Cardiac septum (tissue), 1 donor: Measurements from ENCODE around the gene WLS. TPM values are rescaled to one million over a fixed set of nuclear protein-coding genes. Genes with fewer than 3 reads are reported as not detected.

Experiments used
- DNase-seq: peaks from one replicate; pipeline ENCODE4 v3.0.0-alpha.2; 2020; ENCODE audit warnings: low spot score
- intact Hi-C: fragments of 100-400 bp; cut with DNase I; formaldehyde crosslinking; loops from one replicate; pipeline ENCODE4 v1.14.0; 2022
- total RNA-seq: library from RNA; stranded (reverse); fragmentation: NEBNext Ultra II Directional; extraction: Animal tissue kit (Norgen Biotek cat#: 25700); gene quantifications from one replicate; pipeline ENCODE4 v1.2.1, GENCODE V29; 2021
- donor health status: DM: no; HTN: no; CAD: no.

Gene WLS
- total RNA-seq, 1 donor from 2014 or later, result 78.0 TPM

DNA sequence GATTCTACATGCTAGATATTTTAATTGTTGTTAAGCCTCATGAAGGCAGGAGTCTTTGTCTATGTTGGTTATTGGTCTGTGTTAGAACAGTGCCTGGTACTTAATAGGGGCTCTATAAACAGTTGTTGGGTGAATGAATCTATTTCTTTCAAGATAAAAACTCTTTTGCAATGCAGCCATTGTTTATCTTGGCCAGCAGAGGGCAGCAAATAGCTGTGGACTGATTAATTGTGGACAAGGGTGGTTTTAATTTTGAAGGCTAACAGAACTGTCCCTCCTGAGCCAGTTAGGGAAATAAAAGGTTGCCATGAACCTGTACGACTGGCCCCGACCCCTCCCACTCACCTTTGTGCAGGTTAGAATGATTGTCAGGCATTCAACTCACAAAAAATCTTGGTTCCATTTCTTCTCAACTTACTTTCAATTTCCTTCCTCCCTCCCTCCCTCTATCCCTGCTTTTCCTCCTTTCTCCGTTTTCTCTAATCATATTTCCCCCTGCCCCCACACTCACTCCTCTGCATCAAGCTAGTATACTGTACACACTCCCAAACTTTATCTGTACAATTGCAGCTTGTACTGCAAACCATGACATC is 115.6 kb downstream of the WLS start:
- intact Hi-C loops, result loop anchor here (1.0 to 10.0 kb wide), 4 partner anchors 205 to 582 kb away; partner anchors contain the start of gene RPE65
- DNase-seq, result no peak

DNA sequence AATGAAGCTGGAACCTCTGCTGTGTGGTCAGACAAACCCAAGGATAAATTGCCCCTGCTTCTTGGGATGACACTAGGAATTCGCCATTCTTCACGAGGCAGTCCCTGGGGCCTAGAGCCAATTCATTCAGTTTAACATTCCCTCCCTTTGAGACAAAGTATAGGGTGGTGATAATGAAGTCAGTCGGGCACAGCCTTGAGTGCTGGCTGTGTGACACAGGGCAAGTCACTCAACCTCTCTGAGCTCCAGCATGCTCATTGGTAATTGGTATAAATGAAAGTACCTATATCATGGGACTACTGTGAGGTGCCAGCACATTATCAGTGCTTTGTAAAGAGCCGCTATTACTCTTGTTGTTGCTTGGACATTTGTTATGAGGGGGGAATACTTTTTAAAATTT is 117.0 kb downstream of the WLS start:
- intact Hi-C loops, result loop anchor here (10.0 kb wide), 2 partner anchors 329 to 581 kb away; partner anchors contain the start of gene RPE65
- no peak for DNase-seq

DNA sequence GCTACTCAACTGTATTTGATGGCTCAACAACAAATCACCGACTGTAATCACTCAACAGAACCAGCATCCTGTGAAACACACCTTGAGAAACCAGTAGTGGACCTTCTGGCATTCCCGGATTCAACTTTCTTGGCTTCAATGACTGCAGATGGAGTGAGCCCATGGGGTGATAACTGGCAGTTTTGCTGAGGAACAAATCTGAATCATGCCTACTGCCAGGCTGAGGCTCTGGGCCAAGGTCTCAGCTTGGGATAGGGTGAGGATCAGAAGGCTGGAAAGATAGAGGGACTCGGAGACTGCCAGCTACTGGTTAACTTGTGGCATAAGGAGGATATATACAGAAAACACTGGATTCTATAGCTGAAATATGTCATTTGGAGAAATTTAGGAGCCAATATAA is 118.4 kb downstream of the WLS start:
- intact Hi-C loops, result loop anchor here (2.0 to 10.0 kb wide), 5 partner anchors 102 to 579 kb away; partner anchors contain the start of gene RPE65
- no peak for DNase-seq

DNA sequence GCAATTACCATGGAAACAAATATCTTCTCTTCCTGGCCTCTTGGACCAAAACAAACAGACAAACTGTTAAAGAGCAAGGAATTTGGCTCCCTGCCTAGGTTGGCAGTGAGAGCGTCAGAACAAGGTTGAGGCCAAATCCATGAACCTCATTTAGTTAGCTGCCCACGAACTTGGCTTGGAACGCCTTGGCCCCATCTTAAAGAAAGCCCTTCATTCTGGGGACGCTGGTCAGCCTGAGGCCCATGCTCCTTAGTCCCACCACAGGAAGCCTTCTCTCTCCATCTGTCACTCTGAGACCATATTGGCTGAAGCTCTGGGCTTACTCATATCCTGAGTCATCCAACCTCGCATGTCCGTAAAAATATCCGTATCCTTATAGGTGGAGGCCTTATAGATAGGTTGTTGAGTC is 119.5 kb downstream of the WLS start:
- intact Hi-C loops, result loop anchor here (2.0 to 10.0 kb wide), 5 partner anchors 101 to 578 kb away; partner anchors contain the start of gene RPE65
- DNase-seq, result no peak

DNA sequence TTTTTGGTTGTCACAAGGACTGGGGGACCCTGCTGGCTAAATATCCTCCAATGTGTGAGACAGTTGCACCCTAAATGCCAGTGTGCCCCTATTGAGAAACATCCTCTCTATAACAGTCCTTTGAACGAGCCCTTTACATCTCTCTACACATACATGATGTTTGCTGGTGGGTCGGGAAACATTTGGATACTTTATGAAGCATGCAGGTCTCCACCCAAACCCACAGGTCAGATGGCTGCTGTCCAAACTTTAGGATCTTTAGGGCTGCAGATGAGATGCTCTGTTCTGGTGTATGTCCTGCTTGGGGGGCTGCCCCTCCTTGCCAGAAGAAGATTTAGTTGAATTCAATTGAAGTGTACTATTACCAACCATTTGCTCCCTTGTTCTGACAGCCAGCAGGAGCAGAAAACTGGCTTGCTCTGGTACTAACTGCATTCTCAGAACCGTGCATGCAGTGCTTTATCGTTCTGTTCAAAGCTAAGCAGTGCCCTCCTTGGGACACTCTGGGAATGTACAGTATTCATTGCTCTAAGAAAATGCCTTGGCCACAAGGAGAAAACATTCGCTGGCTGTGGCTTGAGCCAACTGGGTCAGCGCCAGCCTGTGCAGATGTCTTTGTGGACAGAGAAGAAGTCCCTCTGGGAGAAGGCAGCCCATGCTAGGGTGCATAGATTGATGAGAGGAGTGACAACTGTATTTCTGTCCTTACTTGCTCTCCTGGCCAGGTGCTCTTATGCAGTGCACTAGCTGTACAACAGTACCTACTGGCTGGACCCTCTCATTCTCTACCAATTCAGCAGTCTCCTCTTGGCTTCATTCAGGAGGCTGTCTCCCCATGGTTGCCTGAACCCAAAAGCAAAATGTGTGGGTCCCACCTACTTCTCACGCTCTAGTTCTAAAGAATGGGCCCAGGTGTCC is 120.5 kb downstream of the WLS start:
- DNase-seq, result peak; percentile 82
- intact Hi-C loops, result loop anchor here (2.0 to 10.0 kb wide), 5 partner anchors 99 to 577 kb away; partner anchors contain the start of gene RPE65

DNA sequence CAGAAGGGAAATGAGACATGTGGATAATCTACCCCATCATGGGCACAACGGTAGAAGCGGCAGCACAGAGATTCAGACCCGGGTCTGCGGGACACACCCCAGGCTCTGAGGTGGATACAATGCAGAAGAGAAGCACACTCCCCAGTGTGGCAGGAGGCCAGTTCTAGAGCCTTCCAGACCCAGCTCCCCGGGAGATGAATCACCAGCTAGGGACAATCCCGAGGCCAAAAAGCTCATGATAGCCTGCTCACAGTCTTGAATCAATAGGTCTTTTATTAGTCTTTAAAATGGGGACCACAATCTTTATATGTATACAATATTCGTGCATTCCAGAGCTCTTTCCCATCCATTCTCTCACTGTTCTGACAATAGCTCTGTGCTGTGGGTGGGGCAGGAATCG is 124.6 kb downstream of the WLS start:
- intact Hi-C loops, result no loop called here
- no peak for DNase-seq

DNA sequence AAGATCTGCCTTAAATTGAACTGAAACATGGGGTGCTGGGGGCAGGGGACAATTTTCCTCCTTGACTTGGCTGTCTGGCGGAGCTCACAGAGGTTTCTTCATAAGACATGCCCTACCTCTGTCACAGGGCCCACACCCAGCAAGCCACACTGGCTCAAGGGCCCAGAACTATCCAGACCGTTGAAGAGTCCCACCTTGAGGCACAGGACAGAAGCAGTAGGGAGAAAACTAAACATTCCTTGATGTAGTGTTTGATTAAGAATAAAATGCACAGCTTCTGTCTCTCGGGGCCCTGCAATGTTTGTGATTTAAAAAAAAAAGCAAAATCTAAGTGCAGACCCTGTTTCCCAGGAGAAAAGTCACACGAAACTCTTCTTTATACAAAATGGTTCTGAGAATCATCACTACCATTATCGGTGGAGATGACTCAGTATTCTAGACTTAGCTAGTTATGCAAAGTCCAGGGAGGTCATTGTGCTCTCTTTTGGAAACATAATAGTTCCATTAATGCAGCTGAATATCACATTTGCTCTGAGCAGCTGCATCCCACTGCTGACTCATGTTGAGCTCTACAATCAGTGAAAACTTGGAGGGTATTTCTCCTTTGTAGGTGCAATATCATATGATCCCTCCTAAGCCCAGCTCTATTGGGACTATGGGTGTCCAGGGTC is 128.3 kb downstream of the WLS start:
- intact Hi-C loops, result no loop called here
- DNase-seq, result no peak

DNA sequence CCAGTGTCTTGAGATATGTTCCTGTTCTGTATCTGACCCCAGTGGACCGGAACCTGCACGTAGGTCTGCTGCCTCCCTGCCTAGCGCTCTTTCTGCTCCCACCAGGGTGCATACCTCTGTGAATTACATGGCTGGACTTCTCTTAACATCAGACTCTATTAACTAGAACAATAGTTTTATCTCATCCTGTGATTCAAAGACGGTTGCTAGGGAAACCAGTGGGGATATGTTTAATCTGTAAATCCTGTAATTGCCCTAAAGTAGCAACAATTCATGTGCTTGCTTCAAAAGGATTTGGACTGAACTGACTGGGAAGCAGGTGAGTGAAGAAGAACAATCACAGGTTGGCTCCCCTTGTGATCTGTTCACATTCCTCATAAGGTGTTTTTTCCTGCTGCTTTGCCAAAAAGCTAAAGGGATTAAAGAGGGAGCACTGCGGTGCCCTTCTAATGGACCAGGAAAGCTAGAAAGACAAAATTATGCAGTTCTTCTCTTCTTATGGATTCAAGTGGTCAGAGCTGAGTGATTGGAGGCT is 129.2 kb downstream of the WLS start:
- DNase-seq, result no peak
- intact Hi-C loops, result no loop called here

DNA sequence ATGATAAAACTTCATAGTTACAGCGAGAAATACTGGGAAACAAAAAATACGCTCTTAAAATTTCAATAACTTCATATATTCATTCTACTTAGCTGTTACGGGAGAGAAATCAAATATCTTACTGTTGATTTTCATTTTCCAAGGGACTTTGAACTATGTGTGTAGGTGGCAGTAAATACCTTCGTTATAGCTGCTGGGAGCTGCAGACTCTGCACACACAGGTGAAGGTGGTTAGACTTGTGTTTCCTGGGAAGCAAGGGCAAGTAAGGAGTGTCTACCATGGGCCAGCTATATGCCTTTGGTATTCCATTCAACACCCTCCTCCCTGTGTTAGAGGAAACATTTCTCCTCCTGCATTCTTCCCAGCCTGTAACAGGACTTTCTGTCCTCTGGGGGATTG is 130.5 kb downstream of the WLS start:
- intact Hi-C loops, result no loop called here
- no peak for DNase-seq

DNA sequence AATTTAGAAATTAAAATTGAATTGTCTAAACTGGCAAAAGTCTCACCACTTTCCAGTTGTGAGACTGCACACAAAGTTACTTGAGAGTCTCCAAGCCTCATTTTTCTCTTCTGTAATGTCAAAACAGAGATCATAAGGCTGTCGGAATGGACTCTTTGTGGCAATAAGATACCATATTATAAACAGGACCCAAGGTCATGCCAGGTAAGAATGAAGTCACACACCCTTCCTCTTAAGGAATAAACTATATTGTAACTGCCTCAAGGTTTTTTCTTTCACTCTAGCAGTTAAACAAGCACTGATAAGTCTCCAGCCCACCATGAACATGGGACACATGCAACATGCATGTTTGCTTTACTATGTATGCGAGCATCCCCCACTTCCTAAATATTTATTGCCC is 131.8 kb downstream of the WLS start:
- intact Hi-C loops, result no loop called here
- DNase-seq, result no peak

DNA sequence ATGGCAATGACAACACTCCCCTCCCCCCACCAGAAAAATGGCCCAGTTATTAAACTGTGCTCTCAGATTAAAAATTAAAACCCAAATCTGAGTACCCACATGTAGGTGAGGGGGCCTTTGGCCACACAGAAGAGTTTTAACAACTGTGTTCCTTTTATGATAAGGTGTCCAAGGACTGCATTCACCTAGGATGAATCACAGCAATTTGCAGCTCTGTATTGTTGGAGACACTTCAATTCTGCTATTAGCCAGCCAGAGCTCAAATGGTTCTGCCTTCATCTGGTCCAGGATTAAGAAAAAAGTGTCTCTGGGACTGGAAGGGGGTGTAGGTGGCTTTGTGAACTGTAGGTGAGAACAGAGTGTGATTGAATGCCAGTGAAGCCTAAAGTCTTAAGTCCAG is 138.6 kb downstream of the WLS start:
- intact Hi-C loops, result no loop called here
- DNase-seq, result no peak

DNA sequence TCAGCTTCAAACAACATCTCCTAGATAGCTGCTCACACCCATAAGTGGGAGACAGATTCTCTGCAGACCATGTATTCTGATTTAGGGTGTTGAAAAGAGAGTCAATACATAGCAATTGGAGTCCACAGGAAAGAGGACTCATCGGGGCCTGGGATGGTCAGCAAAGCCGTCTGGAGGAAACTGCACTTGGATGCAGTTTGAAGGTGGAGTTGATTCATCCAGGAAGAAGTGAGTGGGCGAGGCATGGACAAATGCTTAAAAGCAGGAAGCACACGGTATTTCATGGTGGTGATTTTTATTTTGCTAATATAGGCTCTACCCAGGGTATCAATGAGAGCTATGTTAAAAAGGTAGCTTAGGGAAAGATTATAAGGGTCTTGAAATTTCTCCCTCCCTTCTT is 145.1 kb downstream of the WLS start:
- intact Hi-C loops, result no loop called here
- DNase-seq, result no peak

DNA sequence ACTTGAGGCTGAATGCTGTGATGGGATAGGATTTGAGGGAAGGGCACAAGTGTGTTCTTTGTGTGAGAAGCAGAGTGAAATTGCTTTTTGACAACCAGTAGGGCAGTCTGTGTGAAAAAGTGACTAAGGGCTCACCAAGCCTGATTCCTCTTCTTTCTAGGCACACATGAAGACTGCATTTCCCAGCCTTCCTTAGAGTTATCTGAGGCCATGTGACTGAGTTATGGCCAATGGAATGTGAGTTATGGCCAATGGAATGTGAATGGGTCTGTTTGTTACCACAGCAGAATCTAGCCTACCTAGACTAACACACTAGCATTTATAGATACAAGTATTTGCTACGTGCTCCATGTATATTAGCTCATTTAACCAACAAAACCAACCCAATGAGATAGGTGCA is 146.6 kb downstream of the WLS start:
- DNase-seq, result no peak
- intact Hi-C loops, result no loop called here

DNA sequence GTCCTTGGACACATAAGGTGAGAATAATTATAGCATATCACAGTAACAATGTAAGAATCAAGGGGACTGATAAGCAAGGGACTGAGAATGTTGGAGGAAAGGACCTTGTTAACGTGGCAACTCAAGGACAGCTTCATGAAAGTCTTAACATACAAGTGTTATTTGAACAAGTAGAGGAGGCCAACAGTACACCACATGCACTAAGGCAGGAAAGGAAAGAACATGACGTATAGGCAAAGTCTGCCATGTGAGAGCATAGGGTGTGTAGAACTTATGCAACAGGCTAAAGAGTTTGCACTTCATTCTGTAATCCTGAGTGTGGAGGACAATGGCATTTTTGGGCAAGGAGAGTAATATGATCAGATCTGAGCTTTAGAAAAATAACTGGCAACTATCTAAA is 148.6 kb downstream of the WLS start:
- no peak for DNase-seq
- intact Hi-C loops, result no loop called here

DNA sequence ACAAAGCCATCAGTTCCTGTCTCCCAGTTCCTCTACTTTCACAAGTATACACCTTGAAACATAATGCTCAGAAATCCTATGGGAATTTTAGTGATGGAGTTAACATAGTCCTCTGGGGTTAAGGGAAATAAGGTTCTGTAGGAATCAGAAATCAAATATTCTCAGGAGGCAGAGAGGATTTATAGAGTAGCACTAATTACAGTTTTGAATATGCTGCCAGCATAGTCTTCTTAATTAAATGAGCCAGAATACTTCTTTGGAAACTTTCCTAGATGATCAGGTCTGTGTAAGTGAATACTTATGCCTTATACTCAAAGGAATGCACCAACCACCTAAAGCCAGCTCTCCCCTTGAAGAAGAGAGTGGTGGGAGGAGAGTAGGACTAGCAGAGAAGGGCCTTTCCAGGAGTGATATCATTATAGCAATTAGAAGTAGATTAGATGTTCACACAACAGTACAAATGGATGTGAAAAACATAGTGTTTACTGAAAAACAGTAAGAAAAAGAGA is 150.5 kb downstream of the WLS start:
- intact Hi-C loops, result no loop called here
- no peak for DNase-seq

DNA sequence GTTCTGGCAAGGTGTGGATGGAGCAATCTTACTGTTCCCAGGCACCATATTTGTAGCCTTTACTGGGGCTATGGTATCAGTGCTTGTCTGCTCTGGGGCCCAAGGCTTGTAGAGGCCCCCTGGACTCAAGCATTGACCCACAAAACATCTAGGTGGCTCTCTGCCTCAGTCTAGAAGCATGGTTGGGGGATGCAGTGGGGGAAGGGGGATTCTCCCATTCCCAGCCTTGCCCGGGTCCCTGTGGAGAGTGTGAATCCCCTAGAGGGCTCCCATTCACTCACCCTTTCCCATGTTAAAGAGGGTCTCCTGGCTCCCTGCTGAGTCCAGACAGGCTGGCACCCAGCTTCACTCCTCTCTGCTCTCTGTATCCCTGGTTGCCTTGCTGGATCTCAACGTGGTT is 153.7 kb downstream of the WLS start:
- intact Hi-C loops, result no loop called here

More for the DNA sequence above, 153.7 kb downstream of the WLS start:
- DNase-seq, result no peak
